SK-N-SH (cell line): ENCODE measurements around the gene ADAMTS17. TPM values are rescaled to one million over a fixed set of nuclear protein-coding genes. Genes with fewer than 3 reads are reported as not detected.

ENCODE experiments used
- CTCF ChIA-PET: fragments of 300-600, 350-600 bp; formaldehyde crosslinking; extraction: SDS; loops from one replicate; lab custom pipeline; 2021; lab: Yijun Ruan, JAX
- POLR2A ChIA-PET: fragments of 350-600 bp; sonication (Branson Sonifier 250); formaldehyde crosslinking; extraction: SDS; loops from one replicate; lab custom pipeline; 2020; ENCODE audit warnings: antibody characterized with exemption, inconsistent platforms; lab: Yijun Ruan, JAX
- DNase-seq: peaks from one replicate; pipeline ENCODE4 v3.0.0; 2012
- H2AFZ ChIP-seq: fragments of 200-600 bp; sonication (generic); 2 replicates; pipeline ENCODE4 v1.8.1; 2016; ENCODE audit warnings: antibody characterized with exemption, mild to moderate bottlenecking, low read depth
- H3F3A ChIP-seq: fragments of 200-600 bp; sonication (generic); replicated peaks from 2 replicates; pipeline ENCODE3; 2016; ENCODE audit warnings: antibody characterized with exemption, mild to moderate bottlenecking; ENCODE audit not compliant: insufficient read depth
- H3K27ac ChIP-seq, 2 experiments: fragments of 200-500 bp in 1 of 2; fragments of 200-600 bp in 1 of 2; sonication (Bioruptor generic) in 1 of 2; sonication (generic), shearing (Covaris generic) in 1 of 2; 2 replicates each; pipeline versions ENCODE4 v1.5.1 to v1.6.1; 2014 to 2016; ENCODE audit warnings: low read depth in 2 of 2, inconsistent platforms in 1 of 2, low read length in 1 of 2, mild to moderate bottlenecking in 1 of 2, mixed read lengths in 1 of 2
- H3K27me3 ChIP-seq: fragments of 200-600 bp; sonication (generic), shearing (Covaris generic); 2 replicates; pipeline ENCODE4 v1.6.1; 2016; ENCODE audit warnings: mixed run types; ENCODE audit not compliant: insufficient read depth
- H3K36me3 ChIP-seq, 2 experiments: fragments of 200-500 bp in 1 of 2; fragments of 200-600 bp in 1 of 2; sonication (Bioruptor generic) in 1 of 2; sonication (generic) in 1 of 2; replicated peaks in 1 of 2; 2 replicates each; pipeline versions ENCODE3 to v1.5.1; 2014 to 2016; ENCODE audit warnings: low read length in 1 of 2, mild to moderate bottlenecking in 1 of 2; ENCODE audit not compliant: insufficient read depth in 2 of 2, control insufficient read depth in 1 of 2
- H3K4me1 ChIP-seq, 2 experiments: fragments of 200-500 bp in 1 of 2; fragments of 200-600 bp in 1 of 2; sonication (Bioruptor generic) in 1 of 2; sonication (generic), shearing (Covaris generic) in 1 of 2; 2 replicates each; pipeline versions ENCODE4 v1.5.1 to v1.6.1; 2014 to 2016; ENCODE audit warnings: low read depth in 1 of 2, low read length in 1 of 2, mixed run types in 1 of 2; ENCODE audit not compliant: insufficient read depth in 2 of 2, control insufficient read depth in 1 of 2
- H3K4me2 ChIP-seq: fragments of 200-600 bp; sonication (generic), shearing (Covaris generic); 2 replicates; pipeline ENCODE4 v1.6.1; 2017; ENCODE audit warnings: mixed run types
- H3K4me3 ChIP-seq, 2 experiments: fragments of 200-500 bp in 1 of 2; fragments of 200-600 bp in 1 of 2; sonication (Bioruptor generic) in 1 of 2; sonication (generic), shearing (Covaris generic) in 1 of 2; 2 replicates each; pipeline versions ENCODE4 v1.5.1 to v1.8.1; 2014 to 2016; ENCODE audit warnings: low read depth in 2 of 2, inconsistent platforms in 1 of 2, low read length in 1 of 2, mild to moderate bottlenecking in 1 of 2, mixed read lengths in 1 of 2, moderate library complexity in 1 of 2
- H3K79me2 ChIP-seq: fragments of 200-600 bp; sonication (generic); 2 replicates; pipeline ENCODE4 v1.8.1; 2017; ENCODE audit warnings: mild to moderate bottlenecking; ENCODE audit not compliant: insufficient read depth
- H3K9ac ChIP-seq: fragments of 200-600 bp; sonication (generic); 2 replicates; pipeline ENCODE4 v1.6.1; 2017; ENCODE audit warnings: mixed run types
- H3K9me2 ChIP-seq: fragments of 200-600 bp; sonication (generic); 2 replicates; pipeline ENCODE4 v1.6.1; 2017; ENCODE audit warnings: mixed run types
- H3K9me3 ChIP-seq: fragments of 200-600 bp; sonication (generic); 2 replicates; pipeline ENCODE4 v1.6.1; 2017; ENCODE audit warnings: mixed run types, mild to moderate bottlenecking, moderate library complexity
- H4K20me1 ChIP-seq: fragments of 200-600 bp; sonication (generic); 2 replicates; pipeline ENCODE4 v1.6.1; 2017; ENCODE audit warnings: mild to moderate bottlenecking, mixed run types; ENCODE audit not compliant: insufficient read depth
- CHD2 ChIP-seq: fragments of 150-350 bp; IDR thresholded peaks from 2 replicates; pipeline ENCODE4 v1.6.1; 2018; ENCODE audit warnings: low read length; ENCODE audit not compliant: partially characterized antibody
- ELF1 ChIP-seq: IDR thresholded peaks from 2 replicates; pipeline ENCODE4 v1.4.0; 2012
- EZH2phosphoT487 ChIP-seq: fragments of 200-600 bp; sonication (generic); IDR thresholded peaks from 2 replicates; pipeline ENCODE4 v1.6.1; 2017; ENCODE audit warnings: low read depth, mixed run types, mild to moderate bottlenecking, antibody characterized with exemption, moderate library complexity, borderline replicate concordance
- FOXJ3 ChIP-seq: sonication (generic); formaldehyde crosslinking; IDR thresholded peaks from 2 replicates; pipeline ENCODE4 v1.5.1; 2020; ENCODE audit warnings: mild to moderate bottlenecking, missing genetic modification reagents
- FOXM1 ChIP-seq: IDR thresholded peaks from 2 replicates; pipeline ENCODE4 v1.4.0; 2012; ENCODE audit warnings: low read depth, mild to moderate bottlenecking
- GATA2 ChIP-seq: sonication (generic); formaldehyde crosslinking; IDR thresholded peaks from 2 replicates; pipeline ENCODE4 v1.5.0; 2020; ENCODE audit warnings: mild to moderate bottlenecking, missing genetic modification reagents
- RCOR1 ChIP-seq: fragments of 150-350 bp; IDR thresholded peaks from 2 replicates; pipeline ENCODE4 v1.6.1; 2017; ENCODE audit warnings: antibody characterized with exemption, low read length
- RFX5 ChIP-seq: IDR thresholded peaks from 2 replicates; pipeline ENCODE4 v1.6.1; 2012; ENCODE audit warnings: mild to moderate bottlenecking, improper control_type of control experiment, low read length
- RXRA ChIP-seq: IDR thresholded peaks from 2 replicates; pipeline ENCODE4 v1.4.0; 2012; ENCODE audit warnings: low read depth, mild to moderate bottlenecking, borderline replicate concordance
- WGBS: methylation state at CpG from one replicate; pipeline ENCODE4 v1.1.6; 2017; ENCODE audit warnings: low lambda C conversion rate; 5-methylcytosine and 5-hydroxymethylcytosine counted together
- polyA plus RNA-seq, 3 experiments: library from polyadenylated mRNA; depleted of rRNA; stranded (reverse); fragments of >200 nt; gene quantifications; 2 replicates each; pipeline ENCODE4 v1.2.3, GENCODE V29; 2012
- TF ChIP-seq, protein P1 (sequence below): IDR thresholded peaks from 2 replicates; pipeline ENCODE4 v1.6.1; 2012; ENCODE audit warnings: mild to moderate bottlenecking, low read depth, low read length, moderate library complexity

Gene ADAMTS17
- polyA plus RNA-seq, 1 of the 3 experiments (the other 2 are of a cell fraction), result not detected

DNA sequence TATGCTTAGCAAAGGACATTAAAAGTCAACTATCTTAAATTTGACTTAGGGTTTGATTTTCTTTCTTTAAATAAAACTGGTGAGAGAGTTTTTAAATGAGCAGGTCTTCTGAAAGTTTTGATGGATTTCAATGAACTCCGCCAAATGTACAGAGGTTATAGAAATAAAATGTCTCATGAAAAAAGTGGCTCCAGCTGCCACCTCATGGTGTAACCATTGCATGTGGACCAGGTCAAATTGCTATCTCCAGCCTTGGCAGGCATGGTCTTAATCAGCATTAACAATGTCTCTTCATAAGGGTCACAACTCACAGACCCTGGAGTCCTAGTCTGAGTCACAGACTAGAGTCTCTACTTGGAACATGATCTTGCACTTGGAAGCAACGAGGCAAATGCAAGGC, 182.3 kb downstream of the ADAMTS17 start:
- Histone ChIP-seq H3K9ac (no peak overlapping the region), H3K9me3 (no peaks in the 10 kb centered on the region; the same call in 1 of the 2 replicates), H3K27ac (no peak overlapping the region), H3K4me3 (no peak overlapping the region), H3K36me3 (no peaks in the 10 kb centered on the region), H3K4me1 (peaks cover 0 to 4% of the 10 kb centered on the region in 2 experiments; a peak in 1 of 4 replicates), H2AFZ (no peak overlapping the region), H3K79me2 (no peaks in the 10 kb centered on the region), H4K20me1 (no peaks in the 10 kb centered on the region), H3F3A (no peaks in the 10 kb centered on the region), H3K9me2 (no peaks in the 10 kb centered on the region), H3K4me2 (no peak overlapping the region), H3K27me3 (no peaks in the 10 kb centered on the region)
- no peak for DNase-seq
- CTCF ChIA-PET, result interaction anchor here (1.7 kb wide), 1 partner anchor 231 kb away, joined by 6 read pairs; no protein-coding TSS in a partner anchor
- POLR2A ChIA-PET, result no interaction called here
- TF ChIP-seq CHD2, result no peak
- WGBS, result 32% methylated on average over 2 of the region's 2 CpGs

DNA sequence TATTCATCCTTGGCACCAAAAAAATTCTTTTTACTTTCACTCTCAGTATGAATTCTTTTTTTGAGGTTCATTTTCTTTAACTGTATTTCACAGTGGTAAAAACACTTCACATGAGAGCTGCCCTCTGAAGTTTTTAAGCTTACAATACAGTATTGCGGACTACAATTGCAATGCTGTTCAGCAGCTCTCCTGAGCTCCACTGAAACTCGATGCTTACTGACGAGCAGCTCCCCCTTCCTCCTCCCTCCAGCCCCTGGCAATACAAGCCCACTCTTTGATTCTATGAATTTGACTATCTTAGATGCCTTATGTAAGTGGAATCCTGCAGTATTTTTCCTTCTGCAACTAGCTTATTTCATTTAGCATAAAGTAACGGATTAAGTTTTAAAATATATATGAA, 183.4 kb downstream of the ADAMTS17 start:
- Histone ChIP-seq H3K27me3 (no peaks in the 10 kb centered on the region), H3K27ac (no peak overlapping the region), H3K9ac (no peak overlapping the region), H3K79me2 (no peaks in the 10 kb centered on the region), H3K4me2 (no peak overlapping the region), H3F3A (no peaks in the 10 kb centered on the region), H3K36me3 (no peaks in the 10 kb centered on the region), H3K4me3 (no peak overlapping the region), H2AFZ (no peak overlapping the region), H3K9me3 (no peaks in the 10 kb centered on the region; the same call in 1 of the 2 replicates), H3K4me1 (peaks cover 0 to 4% of the 10 kb centered on the region in 2 experiments; a peak in 1 of 4 replicates), H3K9me2 (no peaks in the 10 kb centered on the region), H4K20me1 (no peaks in the 10 kb centered on the region)
- CTCF ChIA-PET, result interaction anchor here (0.9 to 1.7 kb wide), 2 partner anchors 12 to 229 kb away, joined by 3 to 6 read pairs; no protein-coding TSS in a partner anchor
- WGBS, result 16% methylated on average over 4 of the region's 4 CpGs
- DNase-seq, result no peak
- TF ChIP-seq GATA2 (CRISPR knock-in tag) (no peak), ELF1 (no peak), RCOR1 (no peak), FOXJ3 (CRISPR knock-in tag) (no peak), FOXM1 (no peak), RFX5 (no peak), RXRA (no peak), EZH2phosphoT487 (no peak)
- TF ChIP-seq, protein P1, sequence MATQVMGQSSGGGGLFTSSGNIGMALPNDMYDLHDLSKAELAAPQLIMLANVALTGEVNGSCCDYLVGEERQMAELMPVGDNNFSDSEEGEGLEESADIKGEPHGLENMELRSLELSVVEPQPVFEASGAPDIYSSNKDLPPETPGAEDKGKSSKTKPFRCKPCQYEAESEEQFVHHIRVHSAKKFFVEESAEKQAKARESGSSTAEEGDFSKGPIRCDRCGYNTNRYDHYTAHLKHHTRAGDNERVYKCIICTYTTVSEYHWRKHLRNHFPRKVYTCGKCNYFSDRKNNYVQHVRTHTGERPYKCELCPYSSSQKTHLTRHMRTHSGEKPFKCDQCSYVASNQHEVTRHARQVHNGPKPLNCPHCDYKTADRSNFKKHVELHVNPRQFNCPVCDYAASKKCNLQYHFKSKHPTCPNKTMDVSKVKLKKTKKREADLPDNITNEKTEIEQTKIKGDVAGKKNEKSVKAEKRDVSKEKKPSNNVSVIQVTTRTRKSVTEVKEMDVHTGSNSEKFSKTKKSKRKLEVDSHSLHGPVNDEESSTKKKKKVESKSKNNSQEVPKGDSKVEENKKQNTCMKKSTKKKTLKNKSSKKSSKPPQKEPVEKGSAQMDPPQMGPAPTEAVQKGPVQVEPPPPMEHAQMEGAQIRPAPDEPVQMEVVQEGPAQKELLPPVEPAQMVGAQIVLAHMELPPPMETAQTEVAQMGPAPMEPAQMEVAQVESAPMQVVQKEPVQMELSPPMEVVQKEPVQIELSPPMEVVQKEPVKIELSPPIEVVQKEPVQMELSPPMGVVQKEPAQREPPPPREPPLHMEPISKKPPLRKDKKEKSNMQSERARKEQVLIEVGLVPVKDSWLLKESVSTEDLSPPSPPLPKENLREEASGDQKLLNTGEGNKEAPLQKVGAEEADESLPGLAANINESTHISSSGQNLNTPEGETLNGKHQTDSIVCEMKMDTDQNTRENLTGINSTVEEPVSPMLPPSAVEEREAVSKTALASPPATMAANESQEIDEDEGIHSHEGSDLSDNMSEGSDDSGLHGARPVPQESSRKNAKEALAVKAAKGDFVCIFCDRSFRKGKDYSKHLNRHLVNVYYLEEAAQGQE, result no peak
- POLR2A ChIA-PET, result no interaction called here
